ENCODE results near the gene LDLRAD4.

DNA sequence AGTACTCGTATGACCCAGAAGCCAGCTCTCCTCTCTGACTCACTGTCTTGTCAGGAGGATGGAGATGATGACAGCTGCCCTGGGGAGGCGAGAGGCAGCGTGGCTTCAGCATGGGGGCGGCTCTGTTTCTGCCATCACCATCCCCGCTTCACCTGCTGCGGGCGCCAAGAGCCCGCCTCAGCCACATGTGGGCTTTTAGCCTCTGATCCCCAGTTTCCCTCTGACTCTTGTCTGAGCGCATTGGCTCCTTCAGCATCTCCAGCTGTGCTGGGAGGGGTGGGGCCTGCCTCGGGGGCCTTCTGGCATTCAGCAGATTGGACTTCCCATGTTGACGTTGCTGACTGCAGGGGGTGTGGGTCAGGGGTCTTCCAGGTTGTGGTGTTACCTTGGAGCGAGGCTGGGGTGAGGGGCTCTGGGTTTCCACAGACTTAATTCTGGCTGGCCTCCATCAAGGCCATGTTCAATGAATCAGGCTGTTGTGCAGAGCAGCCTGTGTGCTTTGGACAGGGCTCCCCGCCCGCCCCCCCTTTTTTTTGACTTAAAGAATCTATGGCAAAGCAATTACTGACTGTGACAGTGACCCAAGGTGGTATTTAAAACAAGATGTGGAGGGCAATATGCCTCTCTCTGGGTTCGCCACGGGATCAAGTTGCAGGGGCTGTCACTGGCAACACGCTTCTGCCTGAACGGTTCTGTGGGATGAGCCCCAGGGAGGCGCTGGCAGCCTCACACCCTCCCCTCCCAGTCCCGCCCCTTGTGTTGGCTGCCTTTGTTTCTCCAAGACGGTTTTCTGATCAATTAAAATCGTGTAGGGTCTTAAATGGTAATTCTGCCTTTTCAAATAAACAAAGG is 228.3 kb downstream of the LDLRAD4 start:
- TF ChIP-seq, protein P1, sequence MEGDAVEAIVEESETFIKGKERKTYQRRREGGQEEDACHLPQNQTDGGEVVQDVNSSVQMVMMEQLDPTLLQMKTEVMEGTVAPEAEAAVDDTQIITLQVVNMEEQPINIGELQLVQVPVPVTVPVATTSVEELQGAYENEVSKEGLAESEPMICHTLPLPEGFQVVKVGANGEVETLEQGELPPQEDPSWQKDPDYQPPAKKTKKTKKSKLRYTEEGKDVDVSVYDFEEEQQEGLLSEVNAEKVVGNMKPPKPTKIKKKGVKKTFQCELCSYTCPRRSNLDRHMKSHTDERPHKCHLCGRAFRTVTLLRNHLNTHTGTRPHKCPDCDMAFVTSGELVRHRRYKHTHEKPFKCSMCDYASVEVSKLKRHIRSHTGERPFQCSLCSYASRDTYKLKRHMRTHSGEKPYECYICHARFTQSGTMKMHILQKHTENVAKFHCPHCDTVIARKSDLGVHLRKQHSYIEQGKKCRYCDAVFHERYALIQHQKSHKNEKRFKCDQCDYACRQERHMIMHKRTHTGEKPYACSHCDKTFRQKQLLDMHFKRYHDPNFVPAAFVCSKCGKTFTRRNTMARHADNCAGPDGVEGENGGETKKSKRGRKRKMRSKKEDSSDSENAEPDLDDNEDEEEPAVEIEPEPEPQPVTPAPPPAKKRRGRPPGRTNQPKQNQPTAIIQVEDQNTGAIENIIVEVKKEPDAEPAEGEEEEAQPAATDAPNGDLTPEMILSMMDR (IDR thresholded peaks at IDR 0.05; ENCODE audit: insufficient read depth, low read length): no peak
- no peak for TF ChIP-seq REST (IDR thresholded peaks at IDR 0.05; ENCODE audit: insufficient replicate concordance, low read depth)

Data from HL-60 (cell line).